Prostate gland (tissue), 2 donors: ENCODE data around the gene INPP4B. TPM values are rescaled to one million over a fixed set of nuclear protein-coding genes. Genes with fewer than 3 reads are reported as not detected.
"Not testable (repeated sequence)": the region's sequence is repeated elsewhere in the genome, so short reads cannot be mapped to it uniquely, and the experiment has no call there.

Experiments
- DNase-seq: peaks from one replicate; pipeline ENCODE4 v3.0.0-alpha.2; 2019; ENCODE audit warnings: low spot score
- H3K27ac ChIP-seq, 2 donors: fragments of 200-600 bp; sonication (generic); 2 replicates each; pipeline ENCODE4 v1.5.1; 2017 to 2019
- H3K27me3 ChIP-seq: fragments of 200-600 bp; sonication (generic); replicated peaks from 2 replicates; pipeline ENCODE4 v1.5.1; 2019; ENCODE audit not compliant: insufficient read depth
- H3K36me3 ChIP-seq, 2 donors: fragments of 200-600 bp; sonication (generic); 1 replicate in 1 of 2; 2 replicates in 1 of 2; pipeline versions ENCODE4 v1.5.1 to v1.8.1; 2017 to 2019
- H3K4me1 ChIP-seq: fragments of 200-600 bp; sonication (generic); replicated peaks from 2 replicates; pipeline ENCODE4 v1.5.1; 2019
- H3K4me3 ChIP-seq, 2 donors: fragments of 200-600 bp; sonication (generic); 2 replicates each; pipeline ENCODE4 v1.5.1; 2017 to 2019
- H3K9me3 ChIP-seq: fragments of 200-600 bp; sonication (generic); 2 replicates; pipeline ENCODE4 v1.5.1; 2017
- POLR2A ChIP-seq: fragments of 450-650 bp; IDR thresholded peaks from one replicate; pipeline ENCODE4 v1.6.1; 2016; ENCODE audit warnings: antibody characterized with exemption, mild to moderate bottlenecking
- POLR2AphosphoS5 ChIP-seq: sonication (generic); formaldehyde crosslinking; IDR thresholded peaks from one replicate; pipeline ENCODE4 v1.6.1; 2017; ENCODE audit warnings: antibody characterized with exemption
- WGBS: methylation state at CpG from one replicate; pipeline ENCODE4 v1.1.5; 2018; 5-methylcytosine and 5-hydroxymethylcytosine counted together
- intact Hi-C: fragments of 100-400 bp; cut with DNase I; formaldehyde crosslinking; loops from one replicate; pipeline ENCODE4 v1.14.2; 2022
- total RNA-seq, 2 donors: library from RNA; depleted of rRNA; stranded (reverse); fragments of >200 nt; gene quantifications; one replicate each; pipeline ENCODE4 v1.1.0, GENCODE V29; 2016
- TF ChIP-seq, protein P1 (sequence below), 4 experiments: fragments of 200-600 bp in 2 of 4; fragments of 450-650 bp in 2 of 4; sonication (generic) in 2 of 4; IDR thresholded peaks; 1 replicate in 3 of 4; 2 replicates in 1 of 4; pipeline ENCODE4 v1.5.1; 2016 to 2019; ENCODE audit warnings: antibody characterized with exemption in 4 of 4, mild to moderate bottlenecking in 2 of 4, moderate library complexity in 2 of 4

The INPP4B gene
- total RNA-seq, 2 donors from 2014 or later, result 22.3 to 49.7 TPM

DNA sequence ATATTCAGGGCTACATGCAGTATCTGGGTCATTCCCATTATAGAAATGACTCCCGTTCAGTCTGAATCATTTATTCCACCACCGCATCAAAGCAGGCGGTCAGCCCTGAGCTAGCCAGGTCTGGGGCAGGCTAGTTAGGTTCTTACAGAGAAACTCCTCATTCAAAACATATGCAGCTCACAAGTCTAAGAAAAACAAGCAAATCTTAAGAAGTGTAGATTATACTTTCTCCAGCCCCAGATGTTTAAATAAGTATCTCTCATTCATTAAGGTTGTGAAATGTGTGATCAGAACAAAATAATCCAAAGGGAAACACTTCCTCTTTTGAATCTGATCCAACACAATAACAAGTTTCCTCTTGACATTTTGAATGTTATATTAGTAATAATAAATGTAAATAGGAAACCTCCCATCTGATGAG is 441.9 kb downstream of the INPP4B start:
- Histone ChIP-seq H3K36me3 (no peaks in the 10 kb centered on the region), H3K27ac (no peak overlapping the region), H3K4me3 (no peak overlapping the region), H3K9me3 (no peaks in the 10 kb centered on the region), H3K27me3 (no peaks in the 10 kb centered on the region), H3K4me1 (no peaks in the 10 kb centered on the region)
- intact Hi-C loops, result no loop called here
- WGBS, result 53% methylated on average over 3 of the region's 3 CpGs
- no peak for DNase-seq
- TF ChIP-seq POLR2A, result no peak
- TF ChIP-seq, protein P1, sequence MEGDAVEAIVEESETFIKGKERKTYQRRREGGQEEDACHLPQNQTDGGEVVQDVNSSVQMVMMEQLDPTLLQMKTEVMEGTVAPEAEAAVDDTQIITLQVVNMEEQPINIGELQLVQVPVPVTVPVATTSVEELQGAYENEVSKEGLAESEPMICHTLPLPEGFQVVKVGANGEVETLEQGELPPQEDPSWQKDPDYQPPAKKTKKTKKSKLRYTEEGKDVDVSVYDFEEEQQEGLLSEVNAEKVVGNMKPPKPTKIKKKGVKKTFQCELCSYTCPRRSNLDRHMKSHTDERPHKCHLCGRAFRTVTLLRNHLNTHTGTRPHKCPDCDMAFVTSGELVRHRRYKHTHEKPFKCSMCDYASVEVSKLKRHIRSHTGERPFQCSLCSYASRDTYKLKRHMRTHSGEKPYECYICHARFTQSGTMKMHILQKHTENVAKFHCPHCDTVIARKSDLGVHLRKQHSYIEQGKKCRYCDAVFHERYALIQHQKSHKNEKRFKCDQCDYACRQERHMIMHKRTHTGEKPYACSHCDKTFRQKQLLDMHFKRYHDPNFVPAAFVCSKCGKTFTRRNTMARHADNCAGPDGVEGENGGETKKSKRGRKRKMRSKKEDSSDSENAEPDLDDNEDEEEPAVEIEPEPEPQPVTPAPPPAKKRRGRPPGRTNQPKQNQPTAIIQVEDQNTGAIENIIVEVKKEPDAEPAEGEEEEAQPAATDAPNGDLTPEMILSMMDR (IDR thresholded peaks at IDR 0.05), result no peak
- TF ChIP-seq POLR2AphosphoS5, result no peak

DNA sequence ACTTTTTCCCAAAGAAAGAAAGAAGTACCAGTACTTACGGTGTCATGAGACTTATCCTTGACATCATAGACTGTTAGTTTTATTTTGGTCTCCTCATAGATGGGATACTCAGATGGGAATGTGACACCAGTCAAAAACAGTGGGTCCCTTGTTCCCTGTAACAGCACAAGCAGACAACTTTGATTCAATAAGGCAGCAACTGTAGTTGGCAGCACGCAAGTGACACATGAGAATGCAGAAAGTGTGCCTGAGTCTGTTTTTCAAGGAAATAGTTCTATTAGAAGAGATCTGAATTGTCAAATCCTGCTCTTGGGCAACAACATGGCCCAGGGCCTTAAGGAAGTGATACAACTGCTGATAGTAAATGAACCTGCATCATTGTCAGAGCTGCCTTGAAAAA is 443.2 kb downstream of the INPP4B start:
- Histone ChIP-seq H3K36me3 (no peaks in the 10 kb centered on the region), H3K9me3 (no peaks in the 10 kb centered on the region), H3K4me3 (no peak overlapping the region), H3K27ac (peak overlapping the region in 1 of 2 donors; percentile 22), H3K27me3 (no peaks in the 10 kb centered on the region), H3K4me1 (no peaks in the 10 kb centered on the region)
- DNase-seq, result peak; percentile 10
- WGBS, result 48% methylated on average over 2 of the region's 2 CpGs
- intact Hi-C loops, result no loop called here
- TF ChIP-seq, protein P1 (IDR thresholded peaks at IDR 0.05), result no peak
- no peak for TF ChIP-seq POLR2A
- peak; percentile 23 for TF ChIP-seq POLR2AphosphoS5

DNA sequence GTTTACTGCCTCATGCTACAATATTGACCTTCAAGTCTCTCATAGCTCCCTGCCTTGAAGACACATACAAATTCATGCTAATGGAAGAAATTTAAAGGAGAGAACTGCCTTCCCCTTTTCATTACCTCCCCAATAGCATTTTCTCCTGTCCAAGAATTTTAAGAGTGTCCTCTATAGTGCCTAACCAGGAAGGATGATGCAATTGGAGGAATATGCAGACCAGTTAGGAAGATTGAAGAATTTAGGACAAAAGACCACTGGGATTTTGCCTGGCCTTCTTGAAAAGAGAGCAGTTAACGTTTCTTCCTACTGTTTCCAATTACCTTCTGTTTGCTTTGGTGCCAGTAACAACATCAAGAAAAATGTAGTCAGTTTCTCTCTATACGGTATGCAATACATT is 443.9 kb downstream of the INPP4B start:
- Histone ChIP-seq H3K9me3 (no peaks in the 10 kb centered on the region), H3K27ac (no peak overlapping the region), H3K36me3 (no peaks in the 10 kb centered on the region), H3K4me1 (no peaks in the 10 kb centered on the region), H3K27me3 (no peaks in the 10 kb centered on the region), H3K4me3 (no peak overlapping the region)
- no peak for TF ChIP-seq POLR2AphosphoS5
- TF ChIP-seq, protein P1 (IDR thresholded peaks at IDR 0.05), result no peak
- no peak for TF ChIP-seq POLR2A
- intact Hi-C loops, result no loop called here
- 39% methylated on average over 2 of the region's 2 CpGs for WGBS
- no peak for DNase-seq

DNA sequence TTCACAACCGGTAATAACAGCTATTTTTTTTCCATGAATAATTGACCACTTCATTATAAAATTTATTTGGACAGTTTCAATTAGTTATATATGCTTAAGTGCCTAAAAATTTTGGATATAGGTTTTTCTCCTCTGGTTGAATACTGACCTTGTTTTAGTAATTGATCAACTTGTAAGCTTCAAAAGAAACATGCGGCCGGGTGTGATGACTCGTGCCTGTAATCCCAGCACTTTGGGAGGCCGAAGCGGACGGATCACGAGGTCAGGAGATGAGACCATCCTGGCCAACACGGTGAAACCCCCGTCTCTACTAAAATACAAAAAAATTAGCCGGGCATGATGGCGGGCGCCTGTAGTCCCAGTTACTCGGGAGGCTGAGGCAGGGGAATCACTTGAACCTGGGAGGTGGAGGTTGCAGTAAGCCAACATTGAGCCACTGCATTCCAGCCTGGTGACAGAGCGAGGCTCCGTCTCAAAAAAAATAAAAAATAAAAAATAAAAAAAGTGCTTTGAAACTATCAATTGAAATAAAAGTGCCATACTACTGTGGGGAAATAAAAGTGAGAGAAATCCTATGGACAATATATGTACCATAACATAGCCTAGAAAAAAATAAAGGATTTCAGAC is 448.6 kb downstream of the INPP4B start:
- 96% methylated on average over 16 of the region's 16 CpGs for WGBS
- intact Hi-C loops, H3K4me3 ChIP-seq: not testable (repeated sequence)

DNA sequence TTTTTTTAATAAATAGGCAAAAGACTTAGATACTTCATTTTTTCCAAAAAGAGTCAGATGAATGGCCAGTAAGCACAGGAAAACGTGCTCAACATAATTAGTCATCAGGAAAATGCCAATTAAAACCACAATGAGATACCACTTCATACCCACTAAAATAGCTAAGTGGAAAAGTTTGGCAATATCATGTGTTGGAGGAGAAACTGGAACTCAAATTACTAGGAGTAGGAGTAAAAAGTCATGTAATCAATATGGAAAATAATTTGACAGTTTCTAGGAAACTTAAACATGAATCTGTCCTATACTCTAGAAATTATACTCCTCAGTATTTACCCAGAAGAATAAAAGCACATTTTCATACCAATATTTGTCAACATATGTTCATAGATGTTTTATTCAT is 449.8 kb downstream of the INPP4B start:
- no peak overlapping the region for H3K27ac ChIP-seq
- TF ChIP-seq, protein P1 (IDR thresholded peaks at IDR 0.05), result no peak
- no peak for TF ChIP-seq POLR2AphosphoS5
- TF ChIP-seq POLR2A, result no peak
- H3K36me3 ChIP-seq, result no peaks in the 10 kb centered on the region
- H3K27me3 ChIP-seq, result no peaks in the 10 kb centered on the region
- intact Hi-C loops, result no loop called here
- H3K4me1 ChIP-seq, result no peaks in the 10 kb centered on the region
- 38% methylated on average over 1 of the region's 1 CpG for WGBS
- no peaks in the 10 kb centered on the region for H3K9me3 ChIP-seq
- DNase-seq, result no peak
- H3K4me3 ChIP-seq, result no peak overlapping the region

More for the DNA sequence above, 448.6 kb downstream of the INPP4B start:
- not testable (repeated sequence) for DNase-seq, H3K27ac ChIP-seq, H3K9me3 ChIP-seq, H3K4me1 ChIP-seq, H3K27me3 ChIP-seq, H3K36me3 ChIP-seq
